ENCODE measurements around the gene RHEBL1.

DNA sequence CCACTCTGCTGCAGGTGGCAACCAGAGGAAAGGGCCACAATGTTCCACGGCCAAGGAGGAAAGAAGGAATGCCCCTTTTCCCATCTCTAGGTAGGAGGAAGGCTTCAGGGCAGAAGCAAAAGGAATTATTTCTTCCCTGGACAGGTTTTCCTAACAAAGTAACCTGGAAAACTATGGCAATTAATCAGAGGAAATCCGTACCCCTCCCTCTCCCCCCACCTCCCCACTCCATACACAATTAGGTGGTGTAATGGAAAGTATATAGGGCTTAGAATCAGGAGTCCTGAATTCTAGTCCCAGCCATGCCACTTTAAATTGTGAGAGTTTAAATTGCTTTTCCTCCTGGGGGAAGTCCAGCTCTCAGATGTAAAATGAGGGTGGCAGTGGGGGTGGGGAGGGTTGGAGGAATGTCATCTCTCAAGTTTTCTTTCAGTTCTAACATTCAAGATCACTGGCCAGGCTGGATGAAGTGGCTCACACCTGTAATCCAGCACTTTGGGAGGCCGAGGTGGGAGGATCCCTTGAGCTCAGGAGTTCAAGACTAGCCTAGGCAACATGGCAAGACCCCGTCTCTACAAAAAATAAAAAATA, 23.1 kb upstream of the RHEBL1 start:
- no peak for TF ChIP-seq CTCF (IDR thresholded peaks at IDR 0.05)
- no peak for TF ChIP-seq POLR2A (IDR thresholded peaks at IDR 0.05)
- TF ChIP-seq EP300 (IDR thresholded peaks at IDR 0.05; ENCODE audit: low read depth): no peak

Measured in transverse colon (tissue), 3 donors.